Astrocyte (in vitro differentiated cells and primary cell): ENCODE measurements around the gene BMPER. TPM values are rescaled to one million over a fixed set of nuclear protein-coding genes. Genes with fewer than 3 reads are reported as not detected.

Experiments
- DNase-seq: peaks from one replicate; pipeline ENCODE4 v3.0.0-alpha.2; 2010; ENCODE audit warnings: low read depth
- FAIRE-seq: peaks from 2 replicates; lab custom pipeline; 2011; peaks lifted over from hg19 to GRCh38; lab: Jason Lieb, UNC
- H2AFZ ChIP-seq: 2 replicates; pipeline ENCODE4 v1.6.0; 2012; ENCODE audit warnings: low read depth, low read length, inconsistent platforms
- H3K27ac ChIP-seq: 2 replicates; pipeline ENCODE4 v1.5.1; 2011; ENCODE audit warnings: low read depth, low read length, inconsistent platforms
- H3K27me3 ChIP-seq: 2 replicates; pipeline ENCODE4 v1.6.0; 2011; ENCODE audit warnings: low read length, inconsistent platforms; ENCODE audit not compliant: insufficient read depth
- H3K36me3 ChIP-seq: 2 replicates; pipeline ENCODE4 v1.5.1; 2011; ENCODE audit warnings: low read length, inconsistent platforms; ENCODE audit not compliant: insufficient read depth
- H3K4me1 ChIP-seq: 2 replicates; pipeline ENCODE4 v1.5.1; 2011; ENCODE audit warnings: low read length, inconsistent platforms; ENCODE audit not compliant: insufficient read depth
- H3K4me2 ChIP-seq: 2 replicates; pipeline ENCODE4 v1.6.0; 2012; ENCODE audit warnings: low read length, inconsistent platforms
- H3K4me3 ChIP-seq: 2 replicates; pipeline ENCODE4 v1.5.1; 2011; ENCODE audit warnings: low read depth, mild to moderate bottlenecking, low read length, inconsistent platforms; ENCODE audit not compliant: insufficient read depth
- H3K79me2 ChIP-seq: 2 replicates; pipeline ENCODE4 v1.6.0; 2012; ENCODE audit warnings: mild to moderate bottlenecking, low read length, inconsistent platforms; ENCODE audit not compliant: insufficient read depth
- H3K9ac ChIP-seq: 2 replicates; pipeline ENCODE4 v1.6.0; 2012; ENCODE audit warnings: mild to moderate bottlenecking, low read length, inconsistent platforms
- H3K9me3 ChIP-seq: 2 replicates; pipeline ENCODE4 v1.5.1; 2012; ENCODE audit warnings: low read depth, mild to moderate bottlenecking, low read length, inconsistent platforms; ENCODE audit not compliant: insufficient read depth
- H4K20me1 ChIP-seq: 2 replicates; pipeline ENCODE4 v1.6.0; 2012; ENCODE audit warnings: low read length, inconsistent platforms; ENCODE audit not compliant: insufficient read depth
- H3K27ac Mint-ChIP-seq: one replicate; pipeline ENCODE4 v1.8.0; 2021; ENCODE audit warnings: mild to moderate bottlenecking, mixed read lengths; ENCODE audit not compliant: unreplicated experiment
- H3K27me3 Mint-ChIP-seq: one replicate; pipeline ENCODE4 v1.8.0; 2021; ENCODE audit warnings: low read depth, mixed read lengths; ENCODE audit not compliant: unreplicated experiment
- H3K36me3 Mint-ChIP-seq: one replicate; pipeline ENCODE4 v1.8.0; 2021; ENCODE audit warnings: low read depth, mixed read lengths; ENCODE audit not compliant: unreplicated experiment
- H3K4me1 Mint-ChIP-seq: one replicate; pipeline ENCODE4 v1.8.0; 2021; ENCODE audit warnings: low read depth, mixed read lengths; ENCODE audit not compliant: unreplicated experiment
- H3K4me3 Mint-ChIP-seq: one replicate; pipeline ENCODE4 v1.8.0; 2021; ENCODE audit warnings: mild to moderate bottlenecking, moderate library complexity, mixed read lengths; ENCODE audit not compliant: unreplicated experiment
- H3K9me3 Mint-ChIP-seq: one replicate; pipeline ENCODE4 v1.8.0; 2021; ENCODE audit warnings: mild to moderate bottlenecking, mixed read lengths; ENCODE audit not compliant: unreplicated experiment
- EZH2 ChIP-seq: IDR thresholded peaks from 2 replicates; pipeline ENCODE4 v1.6.1; 2012; ENCODE audit warnings: mild to moderate bottlenecking, low read length, inconsistent platforms; ENCODE audit not compliant: insufficient read depth
- total RNA-seq: library from RNA; stranded (reverse); gene quantifications from 2 replicates; pipeline ENCODE4 v1.2.1, GENCODE V29; 2021
- TF ChIP-seq, protein P1 (sequence below): IDR thresholded peaks from 2 replicates; pipeline ENCODE4 v1.5.1; 2011; ENCODE audit warnings: low read depth, mild to moderate bottlenecking, inconsistent platforms, low read length, moderate library complexity; ENCODE audit not compliant: insufficient read depth

BMPER gene
- total RNA-seq, 1 donor from 2014 or later, result 4.4 TPM

DNA sequence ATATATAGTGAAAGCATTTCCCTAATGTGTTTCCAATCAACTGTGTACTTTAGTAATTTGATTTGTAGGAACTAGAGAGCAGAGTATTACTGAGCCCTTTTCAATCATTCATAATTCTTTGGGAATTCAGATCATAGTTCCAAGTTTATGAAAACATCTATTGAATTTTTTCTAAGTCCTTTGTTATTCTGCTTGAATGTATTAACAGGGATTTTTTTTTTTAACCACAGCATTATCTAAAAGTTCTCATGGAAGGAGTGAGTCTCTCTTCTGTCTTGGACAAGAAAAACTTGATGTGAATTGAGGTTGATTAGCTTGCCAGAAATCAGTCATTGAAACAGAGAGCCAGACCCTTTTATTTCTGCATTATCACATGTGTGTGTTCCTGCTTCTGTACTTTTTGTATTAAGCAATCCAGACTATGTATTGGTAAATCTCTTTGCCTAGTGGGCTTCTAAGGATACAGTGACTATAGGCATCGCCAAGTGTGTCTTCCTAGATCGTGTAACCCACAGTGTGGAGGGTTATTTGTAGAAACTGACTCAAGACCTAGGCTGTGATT is 59.9 kb downstream of the BMPER start:
- no peaks in the 10 kb centered on the region for H3K9me3 Mint-ChIP-seq
- Histone ChIP-seq H3K79me2 (no peaks in the 10 kb centered on the region), H3K9me3 (no peaks in the 10 kb centered on the region), H3K4me2 (no peak overlapping the region), H4K20me1 (no peaks in the 10 kb centered on the region), H3K4me3 (no peak overlapping the region), H3K36me3 (no peaks in the 10 kb centered on the region), H3K4me1 (no peaks in the 10 kb centered on the region), H3K27ac (no peak overlapping the region), H3K9ac (no peak overlapping the region), H3K27me3 (no peaks in the 10 kb centered on the region), H2AFZ (no peak overlapping the region)
- H3K4me1 Mint-ChIP-seq, result peaks cover 5% of the 10 kb centered on the region
- peaks cover 4% of the 10 kb centered on the region for H3K27me3 Mint-ChIP-seq
- no peak for TF ChIP-seq EZH2
- TF ChIP-seq, protein P1, sequence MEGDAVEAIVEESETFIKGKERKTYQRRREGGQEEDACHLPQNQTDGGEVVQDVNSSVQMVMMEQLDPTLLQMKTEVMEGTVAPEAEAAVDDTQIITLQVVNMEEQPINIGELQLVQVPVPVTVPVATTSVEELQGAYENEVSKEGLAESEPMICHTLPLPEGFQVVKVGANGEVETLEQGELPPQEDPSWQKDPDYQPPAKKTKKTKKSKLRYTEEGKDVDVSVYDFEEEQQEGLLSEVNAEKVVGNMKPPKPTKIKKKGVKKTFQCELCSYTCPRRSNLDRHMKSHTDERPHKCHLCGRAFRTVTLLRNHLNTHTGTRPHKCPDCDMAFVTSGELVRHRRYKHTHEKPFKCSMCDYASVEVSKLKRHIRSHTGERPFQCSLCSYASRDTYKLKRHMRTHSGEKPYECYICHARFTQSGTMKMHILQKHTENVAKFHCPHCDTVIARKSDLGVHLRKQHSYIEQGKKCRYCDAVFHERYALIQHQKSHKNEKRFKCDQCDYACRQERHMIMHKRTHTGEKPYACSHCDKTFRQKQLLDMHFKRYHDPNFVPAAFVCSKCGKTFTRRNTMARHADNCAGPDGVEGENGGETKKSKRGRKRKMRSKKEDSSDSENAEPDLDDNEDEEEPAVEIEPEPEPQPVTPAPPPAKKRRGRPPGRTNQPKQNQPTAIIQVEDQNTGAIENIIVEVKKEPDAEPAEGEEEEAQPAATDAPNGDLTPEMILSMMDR, result no peak
- no peak overlapping the region for H3K27ac Mint-ChIP-seq
- H3K36me3 Mint-ChIP-seq, result peaks cover 2% of the 10 kb centered on the region
- DNase-seq, result peak; percentile 30
- no peak overlapping the region for H3K4me3 Mint-ChIP-seq
- FAIRE-seq, result no peak

DNA sequence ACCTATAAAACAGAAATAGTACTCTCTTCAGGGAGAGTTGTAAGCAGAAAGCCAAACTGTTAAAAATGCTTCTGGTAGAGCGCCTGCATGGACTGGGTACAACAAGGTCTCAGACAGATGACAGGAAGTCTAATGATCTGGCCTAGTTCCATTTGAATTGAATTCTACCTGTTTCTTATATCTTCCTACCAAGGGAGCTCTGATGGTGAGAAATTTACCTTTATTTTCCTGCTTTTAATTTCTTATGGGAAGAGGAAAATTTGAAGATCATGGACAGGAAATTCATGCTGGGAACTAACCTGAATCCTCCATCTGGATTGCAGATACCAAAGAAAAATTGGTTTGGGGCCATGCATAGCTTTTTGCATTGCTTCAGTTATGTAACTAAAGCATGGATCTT is 63.3 kb downstream of the BMPER start:
- H3K27me3 Mint-ChIP-seq, result no peaks in the 10 kb centered on the region
- H3K27ac Mint-ChIP-seq, result no peak overlapping the region

DNA sequence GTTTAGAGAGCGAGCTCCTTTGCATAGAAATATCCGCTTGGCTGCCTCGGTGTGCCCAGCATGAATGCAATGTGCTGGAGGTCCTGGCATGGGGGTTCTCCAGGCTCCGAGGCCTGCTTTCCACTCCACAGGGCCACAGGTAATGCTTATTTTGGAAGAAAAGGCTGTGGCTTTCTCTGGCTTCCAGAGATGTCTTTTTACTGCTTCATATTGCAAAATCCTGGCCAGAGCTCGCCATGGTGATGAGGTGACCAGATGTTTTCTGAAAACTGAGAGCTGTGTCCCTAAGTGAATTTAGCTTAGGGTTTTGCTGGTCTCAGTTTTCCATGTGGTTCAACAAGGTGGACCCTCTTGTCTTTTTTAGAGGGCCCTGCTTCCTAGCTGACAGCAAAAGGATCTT is 65.2 kb downstream of the BMPER start:
- no peak overlapping the region for H3K4me2 ChIP-seq
- H3K36me3 ChIP-seq, result no peaks in the 10 kb centered on the region
- H3K9ac ChIP-seq, result no peak overlapping the region
- H3K4me1 ChIP-seq, result no peaks in the 10 kb centered on the region
- H2AFZ ChIP-seq, result no peak overlapping the region
- Mint-ChIP-seq H3K27ac (no peak overlapping the region), H3K9me3 (no peaks in the 10 kb centered on the region), H3K27me3 (no peaks in the 10 kb centered on the region), H3K4me3 (no peak overlapping the region), H3K36me3 (no peaks in the 10 kb centered on the region), H3K4me1 (peaks cover 20% of the 10 kb centered on the region)
- H4K20me1 ChIP-seq, result no peaks in the 10 kb centered on the region
- H3K79me2 ChIP-seq, result no peaks in the 10 kb centered on the region
- H3K9me3 ChIP-seq, result no peaks in the 10 kb centered on the region
- TF ChIP-seq EZH2, result no peak
- TF ChIP-seq, protein P1, result no peak
- DNase-seq, result no peak
- FAIRE-seq, result no peak
- H3K27me3 ChIP-seq, result no peaks in the 10 kb centered on the region
- no peak overlapping the region for H3K27ac ChIP-seq
- no peak overlapping the region for H3K4me3 ChIP-seq

More for the DNA sequence above, 63.3 kb downstream of the BMPER start:
- Mint-ChIP-seq H3K4me3 (no peak overlapping the region), H3K9me3 (no peaks in the 10 kb centered on the region), H3K36me3 (no peaks in the 10 kb centered on the region), H3K4me1 (peaks cover 15% of the 10 kb centered on the region)
- no peaks in the 10 kb centered on the region for H3K36me3 ChIP-seq
- H3K79me2 ChIP-seq, result no peaks in the 10 kb centered on the region
- DNase-seq, result no peak
- H3K4me3 ChIP-seq, result no peak overlapping the region
- no peaks in the 10 kb centered on the region for H3K4me1 ChIP-seq
- no peak for FAIRE-seq
- no peak overlapping the region for H3K27ac ChIP-seq
- H3K9ac ChIP-seq, result no peak overlapping the region
- H3K4me2 ChIP-seq, result no peak overlapping the region
- H4K20me1 ChIP-seq, result no peaks in the 10 kb centered on the region
- H3K9me3 ChIP-seq, result no peaks in the 10 kb centered on the region
- H2AFZ ChIP-seq, result no peak overlapping the region
- H3K27me3 ChIP-seq, result no peaks in the 10 kb centered on the region
- TF ChIP-seq EZH2, result no peak
- TF ChIP-seq, protein P1, result no peak
